Prostate gland (tissue), 2 donors: ENCODE data around the gene CCDC12. TPM values are rescaled to one million over a fixed set of nuclear protein-coding genes. Genes with fewer than 3 reads are reported as not detected.

Source experiments
- DNase-seq: peaks from one replicate; pipeline ENCODE4 v3.0.0-alpha.2; 2019; ENCODE audit warnings: low spot score
- H3K27ac ChIP-seq, 2 donors: fragments of 200-600 bp; sonication (generic); 2 replicates each; pipeline ENCODE4 v1.5.1; 2017 to 2019
- H3K27me3 ChIP-seq: fragments of 200-600 bp; sonication (generic); replicated peaks from 2 replicates; pipeline ENCODE4 v1.5.1; 2019; ENCODE audit not compliant: insufficient read depth
- H3K36me3 ChIP-seq, 2 donors: fragments of 200-600 bp; sonication (generic); 1 replicate in 1 of 2; 2 replicates in 1 of 2; pipeline versions ENCODE4 v1.5.1 to v1.8.1; 2017 to 2019
- H3K4me1 ChIP-seq: fragments of 200-600 bp; sonication (generic); replicated peaks from 2 replicates; pipeline ENCODE4 v1.5.1; 2019
- H3K4me3 ChIP-seq, 2 donors: fragments of 200-600 bp; sonication (generic); 2 replicates each; pipeline ENCODE4 v1.5.1; 2017 to 2019
- H3K9me3 ChIP-seq: fragments of 200-600 bp; sonication (generic); 2 replicates; pipeline ENCODE4 v1.5.1; 2017
- CTCF ChIP-seq, 4 experiments: fragments of 200-600 bp in 2 of 4; fragments of 450-650 bp in 2 of 4; sonication (generic) in 2 of 4; IDR thresholded peaks; 1 replicate in 3 of 4; 2 replicates in 1 of 4; pipeline ENCODE4 v1.5.1; 2016 to 2019; ENCODE audit warnings: antibody characterized with exemption in 4 of 4, mild to moderate bottlenecking in 2 of 4, moderate library complexity in 2 of 4
- POLR2A ChIP-seq: fragments of 450-650 bp; IDR thresholded peaks from one replicate; pipeline ENCODE4 v1.6.1; 2016; ENCODE audit warnings: antibody characterized with exemption, mild to moderate bottlenecking
- POLR2AphosphoS5 ChIP-seq: sonication (generic); formaldehyde crosslinking; IDR thresholded peaks from one replicate; pipeline ENCODE4 v1.6.1; 2017; ENCODE audit warnings: antibody characterized with exemption
- WGBS: methylation state at CpG from one replicate; pipeline ENCODE4 v1.1.5; 2018; 5-methylcytosine and 5-hydroxymethylcytosine counted together
- intact Hi-C: fragments of 100-400 bp; cut with DNase I; formaldehyde crosslinking; loops from one replicate; pipeline ENCODE4 v1.14.2; 2022
- total RNA-seq, 2 donors: library from RNA; depleted of rRNA; stranded (reverse); fragments of >200 nt; gene quantifications; one replicate each; pipeline ENCODE4 v1.1.0, GENCODE V29; 2016

Gene CCDC12
- total RNA-seq, 2 donors from 2014 or later, result 34.6 to 78.7 TPM

GRCh38 chr3:46893763-46894162 lies 82.8 kb downstream of the CCDC12 start:
- no peaks in the 10 kb centered on the region for H3K36me3 ChIP-seq
- no peaks in the 10 kb centered on the region for H3K9me3 ChIP-seq
- WGBS, result 84% methylated on average over 9 of the region's 9 CpGs
- H3K27ac ChIP-seq, result no peak overlapping the region
- no peak overlapping the region for H3K4me3 ChIP-seq
- H3K27me3 ChIP-seq, result peaks cover 5% of the 10 kb centered on the region
- peaks cover 4% of the 10 kb centered on the region for H3K4me1 ChIP-seq
- intact Hi-C loops, result loop anchor here (2.0 kb wide), 2 partner anchors 27 to 189 kb away; no protein-coding TSS in a partner anchor
- DNase-seq, result no peak
- TF ChIP-seq POLR2A (no peak), CTCF (IDR thresholded peaks at IDR 0.05) (no peak), POLR2AphosphoS5 (no peak)

GRCh38 chr3:46893146-46893748 lies 83.3 kb downstream of the CCDC12 start:
- Histone ChIP-seq H3K27ac (no peak overlapping the region), H3K36me3 (no peaks in the 10 kb centered on the region), H3K27me3 (peaks cover 5% of the 10 kb centered on the region), H3K4me3 (no peak overlapping the region), H3K4me1 (no peaks in the 10 kb centered on the region), H3K9me3 (no peaks in the 10 kb centered on the region)
- WGBS, result 70% methylated on average over 6 of the region's 6 CpGs
- no peak for DNase-seq
- intact Hi-C loops, result no loop called here
- TF ChIP-seq POLR2A (no peak), CTCF (IDR thresholded peaks at IDR 0.05) (no peak), POLR2AphosphoS5 (no peak)

GRCh38 chr3:46892285-46893145 lies 84.0 kb downstream of the CCDC12 start:
- no peak overlapping the region for H3K27ac ChIP-seq

GRCh38 chr3:46891132-46891531 lies 85.4 kb downstream of the CCDC12 start:
- no peak overlapping the region for H3K4me3 ChIP-seq
- no peaks in the 10 kb centered on the region for H3K36me3 ChIP-seq
- TF ChIP-seq CTCF (IDR thresholded peaks at IDR 0.05) (no peak), POLR2A (no peak), POLR2AphosphoS5 (no peak)
- no peaks in the 10 kb centered on the region for H3K27me3 ChIP-seq
- no peaks in the 10 kb centered on the region for H3K9me3 ChIP-seq
- intact Hi-C loops, result no loop called here
- WGBS, result 95% methylated on average over 3 of the region's 3 CpGs
- DNase-seq, result no peak
- no peak overlapping the region for H3K27ac ChIP-seq
- no peaks in the 10 kb centered on the region for H3K4me1 ChIP-seq

More at GRCh38 chr3:46892285-46893145, 84.0 kb downstream of the CCDC12 start:
- peak; percentile 54 for DNase-seq
- no peaks in the 10 kb centered on the region for H3K4me1 ChIP-seq
- intact Hi-C loops, result no loop called here
- H3K9me3 ChIP-seq, result no peaks in the 10 kb centered on the region
- H3K27me3 ChIP-seq, result no peaks in the 10 kb centered on the region
- peak overlapping the region; percentile 27 to 28 for H3K4me3 ChIP-seq
- no peaks in the 10 kb centered on the region for H3K36me3 ChIP-seq
- WGBS, result 9% methylated on average over 47 of the region's 58 CpGs
- TF ChIP-seq POLR2AphosphoS5 (peak; percentile 18), CTCF (IDR thresholded peaks at IDR 0.05) (peak in 2 of 4 experiments; percentile 6 to 11), POLR2A (no peak)
